ENCODE data around the gene NRK.

DNA sequence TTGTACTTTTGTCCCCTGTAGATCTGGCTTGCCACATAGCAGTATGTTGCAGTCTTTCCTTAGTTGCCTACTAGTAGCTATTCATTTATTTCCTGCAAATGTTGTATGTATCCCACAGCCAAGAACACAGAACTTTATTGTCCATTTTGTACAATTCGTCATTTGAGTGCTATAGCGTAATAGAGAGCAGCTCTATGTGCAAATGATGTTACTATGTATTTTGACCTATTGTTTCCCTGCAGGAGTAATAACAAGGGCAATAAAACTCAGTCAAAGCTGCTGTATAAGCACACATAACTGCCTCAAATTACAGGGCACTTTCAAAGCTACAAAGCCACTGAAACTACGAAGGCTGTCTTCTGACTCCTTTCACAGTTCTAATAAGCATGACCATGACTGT, 48.1 kb downstream of the NRK start:
- TF ChIP-seq, protein P1, sequence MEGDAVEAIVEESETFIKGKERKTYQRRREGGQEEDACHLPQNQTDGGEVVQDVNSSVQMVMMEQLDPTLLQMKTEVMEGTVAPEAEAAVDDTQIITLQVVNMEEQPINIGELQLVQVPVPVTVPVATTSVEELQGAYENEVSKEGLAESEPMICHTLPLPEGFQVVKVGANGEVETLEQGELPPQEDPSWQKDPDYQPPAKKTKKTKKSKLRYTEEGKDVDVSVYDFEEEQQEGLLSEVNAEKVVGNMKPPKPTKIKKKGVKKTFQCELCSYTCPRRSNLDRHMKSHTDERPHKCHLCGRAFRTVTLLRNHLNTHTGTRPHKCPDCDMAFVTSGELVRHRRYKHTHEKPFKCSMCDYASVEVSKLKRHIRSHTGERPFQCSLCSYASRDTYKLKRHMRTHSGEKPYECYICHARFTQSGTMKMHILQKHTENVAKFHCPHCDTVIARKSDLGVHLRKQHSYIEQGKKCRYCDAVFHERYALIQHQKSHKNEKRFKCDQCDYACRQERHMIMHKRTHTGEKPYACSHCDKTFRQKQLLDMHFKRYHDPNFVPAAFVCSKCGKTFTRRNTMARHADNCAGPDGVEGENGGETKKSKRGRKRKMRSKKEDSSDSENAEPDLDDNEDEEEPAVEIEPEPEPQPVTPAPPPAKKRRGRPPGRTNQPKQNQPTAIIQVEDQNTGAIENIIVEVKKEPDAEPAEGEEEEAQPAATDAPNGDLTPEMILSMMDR (conservative IDR thresholded peaks at IDR 0.05 in 1 of 2, IDR thresholded peaks at IDR 0.05 in 1 of 2; ENCODE audit: low read depth in 1 of 2, low read length in 2 of 2) = no peak
- no peak for TF ChIP-seq EZH2 (IDR thresholded peaks at IDR 0.05; ENCODE audit: low read length, missing control alignments)
